ENCODE measurements around the gene ANKMY1.
"Not testable (repeated sequence)": the region's sequence is repeated elsewhere in the genome, so short reads cannot be mapped to it uniquely, and the experiment has no call there.

The ANKMY1 gene

DNA sequence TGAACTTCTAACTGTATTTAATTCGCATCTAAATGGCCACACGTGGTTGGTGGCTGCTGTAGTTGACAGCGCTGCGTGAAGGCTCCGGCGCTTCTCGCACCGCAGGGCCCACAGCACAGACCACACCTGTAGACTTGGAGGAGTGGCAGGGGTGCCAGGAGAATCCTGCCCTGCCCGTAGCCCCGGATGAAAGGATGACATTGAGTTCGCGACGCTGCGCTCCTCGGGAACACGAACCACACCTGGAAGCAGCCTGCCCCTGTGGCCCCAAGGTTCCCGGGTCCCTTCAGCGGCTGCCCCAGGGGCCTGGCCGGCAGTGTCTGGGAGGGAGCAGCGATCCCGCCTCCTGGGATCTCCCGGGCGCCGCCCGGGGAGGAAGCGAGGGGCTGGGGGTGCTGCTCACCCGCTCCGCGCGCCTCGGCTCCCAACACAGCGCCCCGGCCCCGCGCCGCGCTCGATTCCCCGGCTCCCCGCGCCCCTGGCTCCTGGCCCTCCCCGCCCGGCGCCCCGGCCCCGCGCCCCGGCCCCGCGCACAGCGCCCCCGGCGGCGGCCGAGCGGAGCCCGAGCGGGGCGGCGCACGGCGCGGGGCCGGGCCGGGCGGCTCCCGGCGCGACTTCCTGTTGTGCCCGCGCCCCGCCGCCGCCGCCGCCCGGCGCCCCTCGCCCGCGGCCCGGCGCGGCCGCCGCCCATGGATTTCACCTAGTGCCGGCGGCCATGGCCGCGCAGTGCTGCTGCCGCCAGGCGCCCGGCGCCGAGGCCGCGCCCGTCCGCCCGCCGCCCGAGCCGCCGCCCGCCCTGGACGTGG, 10.3 kb upstream of the ANKMY1 start, which contains the start of gene RNPEPL1:
TSS of gene RNPEPL1 (plus strand) at position 613 of the 806 bp plus-strand sequence. CDS start at position 716, 103 bp downstream.
- DNase-seq = peak; percentile 52 to 76

DNA sequence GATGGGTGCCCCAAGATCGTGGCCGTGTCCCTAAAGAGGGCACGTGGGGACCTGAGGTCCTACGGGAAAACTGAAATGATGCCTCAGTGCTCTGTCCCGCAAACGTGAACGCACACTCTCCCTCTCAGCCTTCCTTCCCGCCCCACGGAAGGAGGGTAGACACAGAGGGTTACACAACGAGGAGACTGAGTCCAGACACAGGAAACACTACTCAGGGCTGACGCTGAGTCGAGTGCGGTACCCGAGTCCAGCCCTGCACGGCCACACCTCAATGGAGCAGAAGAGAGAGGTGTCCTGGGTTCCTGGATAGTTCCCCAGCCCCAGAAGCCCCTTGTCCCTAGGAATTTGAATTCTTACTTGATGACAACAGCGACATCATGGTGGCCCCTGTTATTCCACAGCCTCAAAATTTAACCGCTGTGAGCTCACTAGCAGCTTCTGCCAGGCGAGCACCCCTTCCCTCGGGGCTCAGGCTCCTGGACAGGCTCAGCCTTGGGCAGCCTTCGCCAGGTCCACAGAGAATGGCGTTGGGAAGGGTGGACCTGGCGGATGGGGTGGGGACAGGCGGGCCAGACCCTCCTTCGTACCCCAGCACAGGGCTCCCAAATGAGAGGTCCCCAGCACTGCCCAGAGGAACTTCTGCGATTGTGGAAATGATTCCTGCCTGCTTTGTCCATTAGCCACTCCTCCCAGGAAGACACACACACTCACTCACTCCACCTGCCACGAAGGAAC, 9.5 kb upstream of the ANKMY1 start:
- DNase-seq = peak in 1 of 2 experiments; percentile 61

DNA sequence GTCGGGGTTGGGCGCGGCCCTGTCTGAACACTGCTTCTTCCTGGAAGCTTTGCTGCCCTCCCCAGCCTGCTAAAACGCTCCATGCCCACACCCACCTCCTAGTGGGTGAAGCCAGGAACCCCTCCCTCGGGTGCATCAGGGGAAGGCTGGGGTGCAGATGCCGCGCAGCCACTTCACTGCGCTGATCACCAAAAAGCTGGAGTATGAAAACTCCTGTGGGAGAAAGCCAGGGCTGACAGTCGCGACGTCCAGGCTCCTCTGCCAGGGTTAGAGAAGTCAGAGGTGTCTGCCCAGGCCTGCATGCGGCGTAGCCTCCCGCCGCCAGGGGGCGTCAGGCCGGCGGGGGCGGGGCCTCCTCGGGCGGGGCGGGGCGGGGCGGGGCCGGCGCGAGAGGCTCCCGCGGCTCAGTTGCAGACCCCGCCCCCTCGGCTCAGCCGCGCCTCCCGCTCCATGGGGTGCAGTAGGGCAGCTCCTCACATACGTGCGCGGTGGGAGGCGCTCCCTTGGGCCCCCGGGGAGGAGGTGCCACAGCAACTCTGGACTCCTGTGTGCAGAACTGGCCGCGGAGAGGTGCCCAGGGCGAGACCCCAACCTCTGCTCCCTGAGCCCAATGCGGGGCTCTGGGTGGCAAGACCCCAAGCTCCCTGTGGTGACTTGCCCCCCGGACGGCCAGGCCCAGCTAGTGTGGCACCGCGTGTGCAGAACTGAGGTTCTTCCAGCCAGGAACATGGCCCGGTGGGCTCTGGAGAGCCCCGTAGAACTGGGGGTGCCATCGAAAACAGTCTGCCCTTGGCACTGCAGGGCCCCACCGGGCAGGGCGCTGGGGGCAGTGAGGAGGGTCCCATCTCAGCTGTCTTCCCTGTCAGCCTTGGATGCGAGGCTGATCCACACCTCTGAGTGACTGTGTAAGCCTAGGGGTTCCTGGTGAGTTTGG, 8.7 kb upstream of the ANKMY1 start:
- peak; percentile 54 to 94 for DNase-seq

DNA sequence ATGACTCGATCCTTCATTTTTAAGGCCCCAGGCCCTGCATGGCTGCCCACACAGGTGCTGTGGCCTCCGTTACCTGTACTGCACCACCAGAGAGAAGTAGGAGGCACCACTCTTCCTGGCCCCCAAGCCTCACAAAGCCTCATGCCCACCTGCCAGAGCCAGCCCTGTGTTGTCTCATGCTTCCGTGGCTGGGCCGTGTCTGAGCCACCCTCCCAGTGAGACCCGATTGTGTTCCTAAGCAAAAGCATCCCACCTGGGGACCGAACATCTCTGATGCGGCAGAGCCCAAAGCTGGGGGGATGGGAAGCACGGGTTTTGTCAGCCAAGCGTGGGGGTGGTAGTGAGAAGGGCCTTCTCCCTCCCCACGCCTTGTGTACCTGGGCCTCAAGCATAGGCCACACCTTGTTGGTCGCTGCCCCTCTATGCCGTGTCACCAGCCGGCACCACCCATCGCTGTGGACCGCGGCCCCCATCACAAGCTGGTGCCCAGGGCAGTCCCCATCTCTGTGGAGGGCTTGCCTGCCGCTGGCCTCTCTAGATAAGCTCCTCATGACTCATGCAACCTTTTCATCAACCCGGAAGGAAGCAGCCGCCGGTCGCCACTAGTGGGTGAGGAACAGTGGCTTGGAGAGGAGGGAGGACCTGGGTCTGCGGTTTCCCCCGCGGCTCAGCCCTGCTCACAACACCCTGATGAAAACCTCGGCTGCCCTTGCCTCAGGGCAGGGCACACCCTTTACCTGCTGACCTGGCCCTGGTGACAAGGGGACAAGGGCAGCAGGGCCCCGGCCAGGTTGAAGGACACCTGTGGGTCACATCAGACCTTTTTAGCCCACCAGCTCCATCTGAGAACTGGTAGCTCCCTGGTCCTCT, 7.8 kb upstream of the ANKMY1 start:
- DNase-seq = peak; percentile 34 to 65

DNA sequence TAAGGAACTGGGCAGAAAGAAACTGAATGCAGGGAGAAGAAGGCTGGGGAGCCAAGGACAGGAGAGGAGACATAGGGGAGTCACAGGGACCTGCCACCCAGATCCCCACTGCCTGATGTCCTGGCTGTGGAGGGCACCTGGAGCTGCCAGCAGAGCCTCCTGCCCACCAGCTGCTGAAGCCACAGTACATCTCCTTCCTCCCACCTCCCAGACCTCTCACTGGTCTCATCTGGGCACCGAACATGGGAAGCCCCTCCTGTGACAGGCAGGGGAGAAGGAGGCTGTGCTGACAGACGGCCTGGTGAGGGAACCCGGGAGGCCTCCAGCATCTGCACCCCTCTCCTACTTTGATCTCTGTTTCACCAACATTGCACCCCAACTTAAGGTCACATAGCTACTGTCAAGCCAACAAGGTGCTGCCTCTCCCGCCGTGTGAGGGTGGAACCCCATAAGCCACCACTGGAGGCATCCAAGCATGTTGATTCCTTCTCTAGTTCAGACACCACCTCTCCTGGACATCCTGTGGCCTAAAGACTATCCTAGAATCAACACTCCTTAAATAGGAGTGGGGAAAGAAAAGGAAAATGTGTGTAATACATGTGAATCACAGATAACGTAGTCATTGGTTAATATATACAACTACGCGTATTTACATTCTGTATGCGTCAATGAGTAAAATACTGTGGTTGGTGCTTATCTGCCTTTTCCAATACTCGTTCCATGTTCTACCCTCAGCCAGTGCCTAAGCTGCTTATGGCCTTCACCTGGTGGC, 7.0 kb upstream of the ANKMY1 start:
- no peak for DNase-seq

DNA sequence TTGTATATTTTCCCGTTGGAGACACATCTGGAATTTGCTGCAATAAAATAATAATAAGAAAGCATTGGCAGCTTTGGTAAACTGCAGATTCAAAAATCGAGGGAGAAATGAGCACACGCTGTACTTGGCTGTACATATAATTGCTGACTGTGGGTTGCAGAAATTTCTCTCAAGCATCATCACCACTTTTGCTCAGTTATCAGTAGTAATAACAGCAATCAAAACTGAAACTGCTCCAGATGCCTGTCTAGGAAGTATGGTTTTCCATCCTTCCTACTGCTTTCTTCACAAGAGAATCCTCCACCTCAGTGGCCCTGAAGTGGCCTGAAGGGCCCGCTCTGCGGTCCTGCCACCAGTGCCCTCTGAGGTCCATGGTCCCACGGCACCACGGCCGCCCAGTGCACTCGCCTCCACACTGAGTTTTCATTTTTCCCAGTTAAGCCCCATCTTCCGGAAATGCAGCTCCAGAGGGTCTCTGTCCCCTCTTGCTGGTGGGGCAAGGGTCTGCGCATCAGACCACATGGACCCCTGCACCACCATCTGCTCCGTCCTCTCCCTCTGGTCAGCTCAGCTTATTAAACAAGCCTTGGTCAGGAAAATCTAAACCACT, 6.3 kb upstream of the ANKMY1 start:
- DNase-seq = no peak

DNA sequence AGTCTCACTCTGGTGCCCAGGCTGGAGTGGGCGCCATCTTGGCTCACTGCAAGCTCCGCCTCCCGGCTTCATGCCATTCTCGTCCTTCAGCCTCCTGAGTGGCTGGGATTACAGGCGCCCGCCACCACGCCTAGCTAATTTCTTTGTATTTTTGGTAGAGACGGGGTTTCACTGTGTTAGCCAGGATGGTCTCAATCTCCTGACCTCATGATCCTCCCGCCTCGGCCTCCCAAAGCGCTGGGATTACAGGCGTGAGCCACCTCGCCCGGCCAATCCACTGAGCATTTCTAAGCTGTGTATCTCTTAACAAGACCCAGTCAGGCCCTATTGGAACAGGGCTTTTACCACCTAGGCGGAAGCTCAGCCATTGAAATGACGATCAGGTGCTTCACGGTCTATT, 5.4 kb upstream of the ANKMY1 start:
- DNase-seq = not testable (repeated sequence)

DNA sequence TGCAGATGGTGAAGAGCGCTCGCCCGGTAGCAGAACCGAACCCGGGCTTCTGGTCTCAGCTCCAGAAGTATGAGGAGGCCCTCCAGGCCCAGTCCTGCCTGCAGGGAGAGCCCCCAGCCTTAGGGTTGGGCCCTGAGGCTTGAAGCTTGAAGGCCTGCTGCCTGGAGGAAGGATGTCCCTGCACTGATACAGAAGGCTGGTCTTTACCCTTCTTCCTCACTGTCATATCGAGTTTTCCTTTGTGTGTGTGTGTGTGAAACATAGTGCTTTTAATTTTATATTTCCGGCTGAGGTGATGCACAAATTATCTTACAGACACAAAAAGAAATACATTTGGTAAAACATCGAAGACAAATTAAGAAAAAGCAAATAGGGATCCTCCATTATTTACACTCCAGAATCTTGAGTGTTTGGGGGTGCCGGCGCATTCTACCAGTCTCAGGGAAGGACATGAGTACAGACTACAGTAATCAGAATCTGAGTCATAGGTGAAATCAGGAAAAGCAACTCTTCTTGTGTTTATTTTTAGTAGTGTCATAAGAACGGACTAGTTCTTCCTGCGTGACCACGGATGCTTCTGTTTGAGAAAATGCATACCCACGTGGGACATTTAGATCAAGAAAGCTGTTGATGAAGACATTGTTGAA, 3.7 kb upstream of the ANKMY1 start:
- no peak for DNase-seq

DNA sequence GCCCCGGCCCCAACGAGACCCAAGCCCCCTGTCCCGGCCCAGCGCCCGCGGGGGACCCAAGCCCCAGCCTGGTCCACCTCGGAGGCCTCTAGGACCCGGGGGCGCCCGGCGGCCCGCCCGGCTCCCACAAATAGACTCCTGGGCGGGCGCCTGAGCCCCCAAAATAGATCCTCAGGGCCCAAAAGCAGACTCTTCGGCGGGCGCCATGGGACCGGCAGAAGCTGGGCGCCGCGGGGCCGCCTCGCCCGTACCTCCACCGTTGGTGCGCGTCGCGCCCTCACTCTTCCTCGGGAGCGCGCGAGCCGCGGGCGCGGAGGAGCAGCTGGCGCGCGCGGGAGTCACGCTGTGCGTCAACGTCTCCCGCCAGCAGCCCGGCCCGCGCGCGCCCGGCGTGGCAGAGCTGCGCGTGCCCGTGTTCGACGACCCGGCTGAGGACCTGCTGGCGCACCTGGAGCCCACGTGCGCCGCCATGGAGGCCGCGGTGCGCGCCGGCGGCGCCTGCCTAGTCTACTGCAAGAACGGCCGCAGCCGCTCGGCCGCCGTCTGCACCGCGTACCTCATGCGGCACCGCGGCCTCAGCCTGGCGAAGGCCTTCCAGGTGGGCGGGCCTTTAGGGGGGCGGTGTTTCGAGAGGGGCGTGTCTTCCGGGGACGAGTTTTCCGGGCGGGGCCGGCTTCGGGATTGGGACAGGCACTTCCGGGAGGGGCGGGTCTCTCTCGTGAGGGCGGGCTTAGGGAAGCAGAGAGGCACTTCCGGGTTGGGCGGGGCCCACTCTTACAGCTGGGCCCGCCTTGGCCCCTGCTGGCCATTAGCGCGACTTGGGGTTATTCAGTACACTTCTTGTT, 2.9 kb upstream of the ANKMY1 start:
- DNase-seq = peak; percentile 94 to 99

DNA sequence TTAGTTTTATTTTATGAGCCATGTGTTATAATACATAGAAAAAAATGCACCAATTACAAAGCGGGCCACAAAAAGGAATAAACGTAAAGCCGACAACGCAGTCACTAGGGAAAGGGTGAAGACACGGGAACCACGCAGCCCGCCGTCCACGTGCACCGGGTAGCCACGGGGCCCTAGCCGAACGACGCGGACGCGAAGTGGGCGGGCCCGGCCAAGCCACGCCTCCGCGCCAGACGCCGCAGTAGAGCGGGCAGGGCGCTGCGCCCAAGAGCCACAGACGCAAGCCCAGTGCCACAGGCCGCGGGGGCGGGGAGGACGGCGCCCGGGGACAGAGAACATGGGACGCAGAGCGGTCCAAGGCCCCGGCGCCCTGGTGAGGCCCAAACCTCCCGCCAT, 2.3 kb upstream of the ANKMY1 start, which contains the start of gene DUSP28:
TSS of gene DUSP28 (plus strand) at position 274 of the 396 bp plus-strand sequence. CDS start 328 bp downstream, outside the sequence.
- peak; percentile 74 to 96 for DNase-seq

DNA sequence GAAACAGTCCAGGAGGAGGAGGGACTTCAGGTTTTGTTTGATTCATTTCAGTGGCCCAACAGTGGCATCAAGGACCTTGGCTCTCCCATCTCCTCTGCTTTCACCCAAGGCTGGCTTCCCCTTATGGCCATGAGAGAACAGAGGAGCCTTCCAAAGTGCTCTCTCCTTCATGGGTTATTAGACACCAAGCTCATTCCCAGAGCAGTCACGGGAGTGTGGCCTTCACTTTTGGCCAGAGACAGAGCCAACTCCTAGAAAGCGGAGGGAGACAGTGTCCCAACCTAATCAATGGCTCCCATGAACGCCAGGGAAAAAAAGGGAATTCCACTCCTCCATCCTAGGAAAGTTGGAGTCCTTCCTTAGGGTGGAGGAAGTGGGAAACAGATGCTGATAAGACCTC, 1.5 kb upstream of the ANKMY1 start:
- no peak for DNase-seq

DNA sequence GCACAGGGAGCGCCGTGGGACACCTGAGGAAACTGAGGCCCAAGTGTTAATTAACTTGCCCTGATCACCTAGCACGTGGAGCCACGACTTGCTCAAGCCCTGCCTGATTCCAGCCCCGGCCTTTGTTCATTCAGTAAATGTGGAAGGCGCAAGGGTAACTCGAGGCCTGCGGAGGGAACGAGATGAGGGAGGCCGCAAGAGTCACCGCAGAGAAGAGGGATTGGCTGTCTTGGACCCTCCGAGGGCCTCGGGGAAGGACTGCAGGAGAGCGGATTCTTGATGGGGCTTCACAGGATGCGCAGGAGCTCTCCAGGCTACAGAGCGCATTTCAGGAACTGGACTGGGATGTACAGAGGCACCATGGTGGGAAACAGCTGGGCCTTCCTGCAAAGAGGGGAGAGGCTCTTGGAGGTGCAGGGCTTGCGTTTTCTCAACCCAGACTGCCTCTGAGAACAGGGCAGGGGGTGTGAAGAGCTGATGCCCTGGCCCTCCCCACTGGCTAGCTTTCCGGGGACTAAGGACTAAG, 511 bp upstream of the ANKMY1 start:
- DNase-seq = no peak

DNA sequence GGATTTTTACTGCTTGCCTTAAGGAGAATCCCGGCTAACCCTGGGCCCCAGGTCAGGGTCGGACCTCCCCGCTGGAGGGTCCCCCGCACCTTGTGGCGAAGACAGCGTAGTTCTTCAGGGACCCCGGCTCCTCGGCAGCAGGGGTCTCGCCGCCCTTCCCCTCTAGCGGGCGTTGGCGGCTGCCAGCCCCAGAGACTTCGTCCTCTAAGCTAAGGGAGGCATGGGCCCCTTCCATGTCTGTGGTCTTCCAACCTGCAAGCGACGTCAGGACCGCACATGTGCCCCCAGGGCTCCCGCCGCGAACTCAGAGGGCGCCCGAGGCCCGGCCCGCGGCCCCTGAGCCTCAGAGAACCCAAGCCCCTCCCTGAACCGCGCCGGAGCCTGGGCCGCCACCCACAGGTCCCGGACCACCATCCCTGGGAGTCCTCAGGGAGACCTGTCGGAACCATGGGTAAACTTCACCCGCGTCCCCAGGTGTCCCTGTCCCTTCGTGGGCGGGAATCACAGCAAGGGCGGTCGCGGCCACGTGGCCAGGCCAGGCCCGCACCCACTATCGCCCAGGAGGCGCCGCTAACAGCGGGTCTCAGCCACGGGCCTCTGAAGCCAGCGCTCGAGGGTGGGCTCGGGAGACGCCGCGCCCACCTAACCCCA, 562 bp downstream of the ANKMY1 start:
- peak in 1 of 2 experiments; percentile 46 for DNase-seq

DNA sequence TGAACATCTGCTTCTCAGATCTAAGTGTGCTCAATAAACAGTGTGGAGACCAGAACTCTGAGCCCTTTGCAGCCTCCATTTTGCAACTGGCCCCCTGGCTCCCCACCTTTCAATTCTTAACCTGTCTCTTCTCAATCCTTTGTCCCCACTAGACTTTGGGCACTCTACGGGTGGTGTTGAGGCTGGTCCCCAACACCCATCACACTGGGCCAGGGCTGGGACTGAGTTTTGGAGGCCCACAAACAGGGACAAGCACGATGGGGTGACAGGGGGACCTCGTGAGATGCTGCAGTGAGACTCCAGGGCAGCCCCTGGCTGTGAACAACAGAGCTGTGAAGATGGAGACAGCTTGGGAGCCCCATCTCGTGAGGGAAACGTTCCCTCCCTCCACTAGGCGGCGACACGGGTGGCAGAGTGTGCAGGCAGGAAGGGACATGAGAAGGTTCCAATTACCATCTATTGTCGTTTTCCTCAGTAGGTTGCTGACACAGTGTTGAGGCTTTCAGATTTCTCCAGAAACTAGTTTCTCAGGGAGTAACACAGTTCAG, 1.2 kb downstream of the ANKMY1 start:
- peak; percentile 71 to 81 for DNase-seq

DNA sequence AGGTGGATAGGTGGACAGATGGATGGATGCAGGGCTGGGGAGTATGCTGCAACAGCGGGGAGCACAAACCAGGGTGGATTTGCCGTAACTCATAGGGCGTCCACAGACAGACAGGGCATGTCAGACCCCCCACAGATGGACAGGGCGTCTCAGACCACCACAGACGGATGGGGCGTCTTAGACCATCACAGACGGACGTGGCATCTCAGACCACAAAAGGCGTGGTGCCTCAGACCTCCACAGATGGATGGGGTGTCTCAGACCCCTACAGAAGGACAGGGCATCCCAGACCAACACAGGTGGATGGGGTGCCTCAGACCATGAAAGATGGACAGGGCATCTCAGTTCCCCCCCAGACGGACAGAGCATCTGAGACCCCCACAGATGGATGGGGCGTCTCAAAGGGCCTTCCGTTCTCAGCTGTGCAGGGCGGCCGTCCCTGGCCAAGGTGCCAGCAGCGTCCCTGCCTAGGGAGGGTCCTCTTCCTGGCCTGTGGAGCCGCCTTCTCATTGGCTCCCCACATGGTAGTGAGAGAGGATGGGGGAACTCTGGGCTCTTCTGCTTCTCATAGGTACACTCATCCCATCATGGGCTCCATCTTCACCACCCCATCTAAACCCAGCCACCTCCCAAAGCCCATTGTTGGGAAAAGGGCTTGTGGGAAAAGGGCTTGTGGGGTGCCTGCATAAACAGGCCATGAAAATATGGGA, 2.1 kb downstream of the ANKMY1 start:
- DNase-seq = no peak

DNA sequence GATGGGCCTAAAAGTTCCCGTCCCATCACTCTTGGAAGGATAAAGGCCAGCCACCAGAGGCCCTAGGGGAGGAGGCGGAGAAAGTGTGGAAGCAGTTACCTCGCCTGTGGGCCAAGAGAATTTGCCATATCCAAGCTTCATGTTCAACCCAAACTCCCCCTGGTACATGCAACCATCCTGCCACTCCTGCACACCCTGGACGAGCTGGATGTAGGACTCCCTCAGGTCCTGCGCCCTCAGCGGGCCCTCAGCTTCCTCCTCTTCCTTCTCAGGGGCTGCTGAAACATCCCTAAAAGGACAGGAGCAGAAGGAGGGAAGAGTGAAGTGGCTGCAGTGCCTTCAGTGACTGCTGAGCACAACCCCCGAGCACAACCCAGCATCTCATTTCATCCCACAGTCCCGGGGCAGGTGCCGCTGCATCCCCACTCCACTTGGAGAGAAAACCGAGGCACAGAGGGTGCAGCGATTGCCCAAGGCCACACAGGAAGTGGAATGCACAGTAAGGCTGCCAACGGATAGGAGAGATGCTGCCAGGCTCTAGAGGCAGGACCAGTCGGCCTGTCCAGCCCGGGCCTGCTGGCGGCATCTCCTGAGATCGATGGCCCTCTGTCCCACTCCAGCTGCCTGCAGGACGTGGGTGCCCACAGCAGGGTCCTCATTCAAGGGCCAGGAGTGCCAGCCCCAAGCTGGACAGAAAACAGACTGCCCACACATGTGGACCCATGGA, 2.9 kb downstream of the ANKMY1 start:
- no peak for DNase-seq
